Stomach (tissue), 9 donors: ENCODE measurements around the gene SYT7. TPM values are rescaled to one million over a fixed set of nuclear protein-coding genes. Genes with fewer than 3 reads are reported as not detected.
"Not testable (repeated sequence)": the region's sequence is repeated elsewhere in the genome, so short reads cannot be mapped to it uniquely, and the experiment has no call there.

Experiments used
- DNase-seq, 2 donors: peaks; one replicate each; pipeline versions ENCODE4 v3.0.0 to v3.0.0-alpha.2; 2013 to 2019
- H3K27ac ChIP-seq, 5 donors: fragments of 200-600 bp in 4 of 5; sonication (generic) in 4 of 5; one replicate each; pipeline ENCODE4 v1.5.1; 2013 to 2019; ENCODE audit warnings: mild to moderate bottlenecking in 1 of 5, moderate library complexity in 1 of 5
- H3K27me3 ChIP-seq, 3 donors: fragments of 200-600 bp; sonication (generic); one replicate each; pipeline ENCODE4 v1.5.1; 2017 to 2019; ENCODE audit warnings: mixed run types in 1 of 3
- H3K36me3 ChIP-seq, 4 donors: fragments of 200-600 bp; sonication (generic); 1 replicate in 3 of 4; 2 replicates in 1 of 4; pipeline ENCODE4 v1.5.1; 2016 to 2019
- H3K4me1 ChIP-seq, 4 donors: fragments of 200-600 bp; sonication (generic); one replicate each; pipeline ENCODE4 v1.5.1; 2016 to 2019
- H3K4me3 ChIP-seq, 4 donors: fragments of 200-600 bp; sonication (generic) in 3 of 4; one replicate each; pipeline ENCODE4 v1.5.1; 2016 to 2019; ENCODE audit warnings: mild to moderate bottlenecking in 1 of 4
- H3K9me3 ChIP-seq, 4 donors: fragments of 200-600 bp; sonication (generic); one replicate each; pipeline ENCODE4 v1.5.1; 2016 to 2019
- CTCF ChIP-seq, 7 experiments: fragments of 450-650 bp in 4 of 7; fragments of 200-600 bp in 3 of 7; sonication (generic) in 3 of 7; IDR thresholded peaks; one replicate each; pipeline ENCODE4 v1.5.1; 2016 to 2019; ENCODE audit warnings: antibody characterized with exemption in 7 of 7, control low read depth in 2 of 7, mild to moderate bottlenecking in 1 of 7
- EP300 ChIP-seq: sonication (generic); formaldehyde crosslinking; IDR thresholded peaks from one replicate; pipeline ENCODE4 v1.6.1; 2017; ENCODE audit warnings: antibody characterized with exemption
- POLR2A ChIP-seq, 4 donors: fragments of 450-650 bp; IDR thresholded peaks; one replicate each; pipeline ENCODE4 v1.6.1; 2016; ENCODE audit warnings: antibody characterized with exemption in 4 of 4, control low read depth in 2 of 4, mild to moderate bottlenecking in 1 of 4, moderate library complexity in 1 of 4
- POLR2AphosphoS5 ChIP-seq, 3 donors: sonication (generic); formaldehyde crosslinking; IDR thresholded peaks; one replicate each; pipeline ENCODE4 v1.6.1; 2016; ENCODE audit warnings: antibody characterized with exemption in 3 of 3
- WGBS, 5 donors: extraction: QIAGEN DNeasy Blood & Tissue Kit in 3 of 5; methylation state at CpG; one replicate each; pipeline versions ENCODE4 v1.1.5 to v1.1.7; 2013 to 2018; 5-methylcytosine and 5-hydroxymethylcytosine counted together
- intact Hi-C: fragments of 100-400 bp; cut with DNase I; formaldehyde crosslinking; loops from one replicate; pipeline ENCODE4 v1.15.1; 2023; ENCODE audit warnings: low total_unique reads
- polyA plus RNA-seq, 3 donors: library from polyadenylated mRNA; stranded (reverse); fragments of 200-250 nt; gene quantifications; one replicate each; pipeline ENCODE4 v1.2.3, GENCODE V29; 2013
- small RNA-seq, 4 donors: library from RNA; depleted of rRNA; stranded (forward); fragments of <200 nt; gene quantifications; one replicate each; pipeline ENCODE3, GENCODE V24; 2016
- total RNA-seq, 5 donors: library from RNA; depleted of rRNA; stranded (reverse); fragments of >200 nt; gene quantifications; one replicate each; pipeline versions ENCODE4 v1.1.0 to v1.2.3, GENCODE V29; 2014 to 2016
- donor health status: healthy with polysubstance abuse.
- donor health status: Bipolar disorder and iron deficiency.
- donor health status: healthy.

The SYT7 gene
- total and polyA plus RNA-seq, 8 donors = 0.92 to 8.4 (median 1.4) TPM; not detected in 1

GRCh38 chr11:61468002-61468401 is 112.9 kb downstream of the SYT7 start:
- WGBS, 5 donors = 75 to 88% (median 84%) methylated on average over 7 of the region's 7 CpGs
- H3K27me3 ChIP-seq = no peaks in the 10 kb centered on the region
- H3K36me3 ChIP-seq = peaks cover 3 to 46% (median 40%) of the 10 kb centered on the region in 4 donors
- DNase-seq = no peak
- H3K4me1 ChIP-seq = peaks cover 0 to 6% (median 0%) of the 10 kb centered on the region in 4 donors
- H3K27ac ChIP-seq = no peak overlapping the region
- no peak overlapping the region for H3K4me3 ChIP-seq
- H3K9me3 ChIP-seq = no peaks in the 10 kb centered on the region
- intact Hi-C loops = no loop called here
- TF ChIP-seq POLR2AphosphoS5 (IDR thresholded peaks at IDR 0.05) = no peak
- TF ChIP-seq CTCF (IDR thresholded peaks at IDR 0.05) = no peak
- TF ChIP-seq EP300 = no peak
- TF ChIP-seq POLR2A (IDR thresholded peaks at IDR 0.05) = no peak

GRCh38 chr11:61467602-61468001 is 113.3 kb downstream of the SYT7 start:
- intact Hi-C loops, H3K4me3 ChIP-seq, H3K27me3 ChIP-seq, H3K4me1 ChIP-seq, DNase-seq, H3K9me3 ChIP-seq, H3K27ac ChIP-seq: not testable (repeated sequence)
- 79 to 86% (median 84%) methylated on average over 6 of the region's 6 CpGs for WGBS, 5 donors
- peaks cover 3 to 47% (median 42%) of the 10 kb centered on the region in 4 donors for H3K36me3 ChIP-seq

Small RNAs within 50 kb of the gene (small RNA-seq; reads per million reads assigned to genes)
- gene MIR4488 = 0 to 0.20 (median 0) reads per million in 4 donors

Other genes starting within 250 kb of the SYT7 start
- gene DDB1, start 248.0 kb downstream of the SYT7 start, total RNA-seq = 100 to 1,000 TPM in 4 of 5 donors, 10 to 100 TPM in 1; 44.2 to 489 (median 152) TPM
- gene DDB1, start 248.0 kb downstream of the SYT7 start, polyA plus RNA-seq = 10 to 100 TPM; 73.9 to 77.0 (median 74.2) TPM
- 100 to 1,000 TPM in 1 of 5 donors, 10 to 100 TPM in 4; 20.6 to 136 (median 63.9) TPM for gene TKFC, start 247.8 kb downstream of the SYT7 start, total RNA-seq
- 10 to 100 TPM; 28.0 to 42.9 (median 41.3) TPM for gene TKFC, start 247.8 kb downstream of the SYT7 start, polyA plus RNA-seq
- 100 to 1,000 TPM in 1 of 5 donors, 10 to 100 TPM in 4; 13.4 to 106 (median 22.2) TPM for gene CYB561A3, start 219.2 kb downstream of the SYT7 start, total RNA-seq
- 10 to 100 TPM; 14.5 to 21.4 (median 20.3) TPM for gene CYB561A3, start 219.2 kb downstream of the SYT7 start, polyA plus RNA-seq
- gene TMEM138, start 218.7 kb downstream of the SYT7 start, total RNA-seq = 100 to 1,000 TPM in 1 of 5 donors, 10 to 100 TPM in 4; 12.2 to 190 (median 24.4) TPM
- gene TMEM138, start 218.7 kb downstream of the SYT7 start, polyA plus RNA-seq = 10 to 100 TPM; 18.5 to 43.0 (median 22.3) TPM
- 10 to 100 TPM; 12.3 to 35.6 (median 14.0) TPM for gene TMEM216, start 188.5 kb downstream of the SYT7 start, total RNA-seq
- 10 to 100 TPM; 14.7 to 17.1 (median 15.7) TPM for gene TMEM216, start 188.5 kb downstream of the SYT7 start, polyA plus RNA-seq
- 100 to 1,000 TPM in 1 of 5 donors, 10 to 100 TPM in 4; 22.3 to 249 (median 46.1) TPM for gene CPSF7, start 151.1 kb downstream of the SYT7 start, total RNA-seq
- gene CPSF7, start 151.1 kb downstream of the SYT7 start, polyA plus RNA-seq = 10 to 100 TPM; 21.7 to 33.0 (median 22.3) TPM
- 100 to 1,000 TPM in 1 of 5 donors, 10 to 100 TPM in 4; 11.6 to 125 (median 40.6) TPM for gene SDHAF2, start 151.0 kb downstream of the SYT7 start, total RNA-seq
- 10 to 100 TPM; 36.6 to 53.9 (median 43.7) TPM for gene SDHAF2, start 151.0 kb downstream of the SYT7 start, polyA plus RNA-seq
- 1 to 10 TPM in 1 of 5 donors, under 1 TPM in 2, not detected in 2; 0.43 to 1.3 (median 0.92) TPM for gene LRRC10B, start 72.3 kb downstream of the SYT7 start, total RNA-seq
- gene LRRC10B, start 72.3 kb downstream of the SYT7 start, polyA plus RNA-seq = under 1 TPM; 0.44 to 0.76 (median 0.73) TPM
- gene DAGLA, start 99.3 kb upstream of the SYT7 start, total RNA-seq = 10 to 100 TPM in 1 of 5 donors, 1 to 10 TPM in 2, under 1 TPM in 2; under 0.01 to 27.2 (median 1.3) TPM
- 1 to 10 TPM in 1 of 3 donors, under 1 TPM in 2; 0.15 to 3.2 (median 0.75) TPM for gene DAGLA, start 99.3 kb upstream of the SYT7 start, polyA plus RNA-seq
- 100 to 1,000 TPM in 3 of 5 donors, 10 to 100 TPM in 1, 1 to 10 TPM in 1; 6.4 to 527 (median 240) TPM for gene MYRF, start 171.6 kb upstream of the SYT7 start, total RNA-seq
- 10 to 100 TPM; 19.0 to 45.9 (median 20.5) TPM for gene MYRF, start 171.6 kb upstream of the SYT7 start, polyA plus RNA-seq
- gene TMEM258, start 211.5 kb upstream of the SYT7 start, total RNA-seq = 10 to 100 TPM in 4 of 5 donors, not detected in 1; 24.1 to 50.3 (median 42.8) TPM
- 100 to 1,000 TPM; 184 to 274 (median 210) TPM for gene TMEM258, start 211.5 kb upstream of the SYT7 start, polyA plus RNA-seq
- 10 to 100 TPM in 2 of 5 donors, 1 to 10 TPM in 2, not detected in 1; 4.2 to 24.6 (median 10.4) TPM for gene FEN1, start 211.8 kb upstream of the SYT7 start, total RNA-seq
- 10 to 100 TPM in 1 of 3 donors, 1 to 10 TPM in 2; 5.0 to 14.3 (median 10.0) TPM for gene FEN1, start 211.8 kb upstream of the SYT7 start, polyA plus RNA-seq
- gene FADS1, start 235.9 kb upstream of the SYT7 start, total RNA-seq = 10 to 100 TPM in 4 of 5 donors, not detected in 1; 11.7 to 56.5 (median 17.3) TPM
- 1 to 10 TPM; 1.8 to 6.4 (median 4.1) TPM for gene FADS1, start 235.9 kb upstream of the SYT7 start, polyA plus RNA-seq
- 10 to 100 TPM in 3 of 5 donors, 1 to 10 TPM in 1, not detected in 1; 9.6 to 15.2 (median 14.0) TPM for gene FADS2, start 247.2 kb upstream of the SYT7 start, total RNA-seq
- 10 to 100 TPM in 1 of 3 donors, 1 to 10 TPM in 2; 3.5 to 17.1 (median 6.4) TPM for gene FADS2, start 247.2 kb upstream of the SYT7 start, polyA plus RNA-seq